ENCODE results near the gene ADGRG1.

- TF ChIP-seq CTCF (conservative IDR thresholded peaks at IDR 0.05; ENCODE audit: low read length) (no peak), EZH2phosphoT487 (IDR thresholded peaks at IDR 0.05; ENCODE audit: borderline replicate concordance, low read depth, low read length) (no peak)
These were observed 27.4 kb upstream of the ADGRG1 start for GRCh38 chr16:57600952-57601580.

Data from OCI-LY7 (cell line).